D341Med (cell line): ENCODE data around the gene ZNF300.
"Not testable (repeated sequence)": the region's sequence is repeated elsewhere in the genome, so short reads cannot be mapped to it uniquely, and the experiment has no call there.

Source experiments
- DNase-seq: peaks from one replicate; pipeline ENCODE4 v3.0.0; 2012; ENCODE audit warnings: low spot score

ZNF300 gene

GRCh38 chr5:150904479-150905311 lies at the start of gene ZNF300:
ZNF300 (minus strand) TSS chr5:150904980; CDS start chr5:150903155, 1,825 bp downstream.
- DNase-seq: peak; percentile 24

- DNase-seq: no peak
Observed at GRCh38 chr5:150948539-150948938, 43.8 kb upstream of the ZNF300 start.

- no peak for DNase-seq
Observed at GRCh38 chr5:150946351-150946905, 41.6 kb upstream of the ZNF300 start.

- no peak for DNase-seq
Observed at GRCh38 chr5:150945947-150946346, 41.2 kb upstream of the ZNF300 start.

GRCh38 chr5:150945486-150945885 lies 40.7 kb upstream of the ZNF300 start:
- DNase-seq: no peak

- no peak for DNase-seq
Observed at GRCh38 chr5:150931368-150931965, 26.7 kb upstream of the ZNF300 start.

GRCh38 chr5:150918613-150919012 lies 13.8 kb upstream of the ZNF300 start:
- DNase-seq: no peak

GRCh38 chr5:150912312-150912814 lies 7.6 kb upstream of the ZNF300 start:
- no peak for DNase-seq

GRCh38 chr5:150905312-150905683 lies 518 bp upstream of the ZNF300 start:
- DNase-seq: no peak

GRCh38 chr5:150901446-150901845 lies 3.3 kb downstream of the ZNF300 start:
- DNase-seq: no peak

- DNase-seq: no peak
Observed at GRCh38 chr5:150895431-150896428, 9.1 kb downstream of the ZNF300 start.

- no peak for DNase-seq
Observed at GRCh38 chr5:150879358-150879757, 25.4 kb downstream of the ZNF300 start.

- DNase-seq: no peak
Observed at GRCh38 chr5:150862070-150862469, 42.7 kb downstream of the ZNF300 start.

- DNase-seq: no peak
Observed at GRCh38 chr5:150860246-150860821, 44.4 kb downstream of the ZNF300 start.

- not testable (repeated sequence) for DNase-seq
Observed at GRCh38 chr5:150856700-150857099, 48.1 kb downstream of the ZNF300 start.

GRCh38 chr5:150853561-150853960 lies 51.2 kb downstream of the ZNF300 start:
- DNase-seq: no peak

GRCh38 chr5:150851039-150851438 lies 53.7 kb downstream of the ZNF300 start:
- DNase-seq: no peak

- DNase-seq: no peak
Observed at GRCh38 chr5:150848271-150848670, 56.5 kb downstream of the ZNF300 start.

- no peak for DNase-seq
Observed at GRCh38 chr5:150847334-150847695, 57.5 kb downstream of the ZNF300 start.

GRCh38 chr5:150846654-150847333 lies 58.0 kb downstream of the ZNF300 start:
- peak; percentile 75 for DNase-seq

GRCh38 chr5:150846308-150846653 lies 58.5 kb downstream of the ZNF300 start, which contains the start of gene IRGM:
IRGM (plus strand) TSS chr5:150846521; CDS start chr5:150848124, 1,603 bp downstream.
- DNase-seq: not testable (repeated sequence)
